Activated T-cell treated with anti-CD3 and anti-CD28 coated beads, Interleukin-2, amount 50 U/mL, for 4 hours (primary cell): Measurements from ENCODE around the gene DESI2. TPM values are rescaled to one million over a fixed set of nuclear protein-coding genes. Genes with fewer than 3 reads are reported as not detected.
A peak's percentile ranks its signal among the peaks of the same experiment; 100 is the strongest.

Experiments used
- ATAC-seq, 2 donors: fragments of 200-7000 bp; cut with Tn5 transposase; one replicate each; pipeline ENCODE4 v1.10.0; 2021
- DNase-seq: peaks from one replicate; pipeline ENCODE4 v3.0.0-alpha.2; 2020
- H3K27me3 Mint-ChIP-seq: one replicate; pipeline ENCODE4 v1.8.0; 2021; ENCODE audit warnings: low read depth, mixed read lengths
- H3K36me3 Mint-ChIP-seq: one replicate; pipeline ENCODE4 v1.8.0; 2022; ENCODE audit warnings: mixed read lengths; ENCODE audit not compliant: insufficient read depth
- H3K4me1 Mint-ChIP-seq: one replicate; pipeline ENCODE4 v1.8.0; 2021; ENCODE audit warnings: low read depth, mixed read lengths
- H3K4me3 Mint-ChIP-seq: one replicate; pipeline ENCODE4 v1.8.0; 2021; ENCODE audit warnings: mild to moderate bottlenecking, moderate library complexity, mixed read lengths
- H3K9me3 Mint-ChIP-seq: one replicate; pipeline ENCODE4 v1.8.0; 2021; ENCODE audit warnings: mixed read lengths
- total RNA-seq, 3 donors: library from RNA; stranded (reverse); gene quantifications; one replicate each; pipeline ENCODE4 v1.2.1, GENCODE V29; 2021

DESI2 gene
- total RNA-seq, result 10 to 100 TPM; 34.5 to 35.1 (median 34.9) TPM

- Mint-ChIP-seq H3K4me1 (peaks cover 18% of the 10 kb centered on the region), H3K27me3 (no peaks in the 10 kb centered on the region), H3K36me3 (peaks cover 8% of the 10 kb centered on the region), H3K9me3 (no peaks in the 10 kb centered on the region), H3K4me3 (peak within 1 kb of the TSS; percentile 77)
- DNase-seq (peak; percentile 96), ATAC-seq (peak; percentile 92 to 94)
These were observed at the start of gene DESI2 for GRCh38 chr1:244652623-244653438. DESI2 (plus strand) TSS chr1:244653126; CDS start chr1:244653314, 188 bp downstream.

DNA sequence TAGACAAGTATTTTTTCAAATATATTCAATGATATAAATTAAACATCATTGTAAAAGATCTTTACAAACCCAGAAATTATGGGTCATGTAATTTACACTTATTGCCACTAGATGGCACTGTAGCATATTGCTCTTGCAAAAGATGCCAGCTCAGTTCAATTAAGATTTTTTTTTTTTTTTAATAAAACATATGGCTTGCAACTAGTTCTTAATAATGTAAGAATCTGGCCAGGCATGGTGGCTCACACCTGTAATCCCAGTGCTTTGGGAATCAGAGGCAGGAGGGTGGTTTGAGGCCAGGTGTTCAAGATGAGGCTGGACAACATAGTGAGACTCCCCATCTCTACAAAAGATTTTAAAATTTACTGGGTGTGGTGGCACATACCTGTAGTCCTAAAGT lies 49.4 kb upstream of the DESI2 start:
- ATAC-seq (no peak), DNase-seq (no peak)
- no peak overlapping the region for H3K4me3 Mint-ChIP-seq
- H3K27me3 Mint-ChIP-seq, result peaks cover 2% of the 10 kb centered on the region
- no peaks in the 10 kb centered on the region for H3K36me3 Mint-ChIP-seq
- peaks cover 15% of the 10 kb centered on the region for H3K4me1 Mint-ChIP-seq
- H3K9me3 Mint-ChIP-seq, result no peaks in the 10 kb centered on the region

GRCh38 chr1:244605835-244606370 lies 47.0 kb upstream of the DESI2 start:
- Mint-ChIP-seq H3K27me3 (peaks cover 2% of the 10 kb centered on the region), H3K9me3 (no peaks in the 10 kb centered on the region), H3K4me3 (no peak overlapping the region), H3K4me1 (no peaks in the 10 kb centered on the region), H3K36me3 (no peaks in the 10 kb centered on the region)
- DNase-seq, result no peak
- no peak for ATAC-seq

GRCh38 chr1:244614113-244614836 lies 38.7 kb upstream of the DESI2 start:
- Mint-ChIP-seq H3K27me3 (no peaks in the 10 kb centered on the region), H3K4me3 (no peak overlapping the region), H3K9me3 (no peaks in the 10 kb centered on the region), H3K4me1 (no peaks in the 10 kb centered on the region), H3K36me3 (peaks cover 2% of the 10 kb centered on the region)
- DNase-seq, result no peak
- no peak for ATAC-seq

- H3K36me3 Mint-ChIP-seq, result peaks cover 2% of the 10 kb centered on the region
- no peak for DNase-seq
- H3K9me3 Mint-ChIP-seq, result no peaks in the 10 kb centered on the region
- no peak overlapping the region for H3K4me3 Mint-ChIP-seq
- H3K4me1 Mint-ChIP-seq, result no peaks in the 10 kb centered on the region
- no peaks in the 10 kb centered on the region for H3K27me3 Mint-ChIP-seq
- no peak for ATAC-seq
These were observed 38.0 kb upstream of the DESI2 start for GRCh38 chr1:244614879-244615278.

GRCh38 chr1:244615301-244615700 lies 37.6 kb upstream of the DESI2 start:
- Mint-ChIP-seq H3K9me3 (no peaks in the 10 kb centered on the region), H3K36me3 (peaks cover 2% of the 10 kb centered on the region), H3K4me1 (no peaks in the 10 kb centered on the region), H3K27me3 (no peaks in the 10 kb centered on the region), H3K4me3 (no peak overlapping the region)
- DNase-seq, result no peak
- ATAC-seq, result no peak

- DNase-seq, result no peak
- Mint-ChIP-seq H3K9me3 (no peaks in the 10 kb centered on the region), H3K27me3 (peaks cover 9% of the 10 kb centered on the region), H3K4me1 (no peaks in the 10 kb centered on the region), H3K36me3 (no peaks in the 10 kb centered on the region), H3K4me3 (no peak overlapping the region)
- no peak for ATAC-seq
These were observed 26.2 kb upstream of the DESI2 start for GRCh38 chr1:244626709-244627108.

GRCh38 chr1:244628789-244629188 lies 24.1 kb upstream of the DESI2 start:
- Mint-ChIP-seq H3K4me3 (no peak overlapping the region), H3K9me3 (no peaks in the 10 kb centered on the region), H3K27me3 (peaks cover 11% of the 10 kb centered on the region), H3K4me1 (no peaks in the 10 kb centered on the region), H3K36me3 (no peaks in the 10 kb centered on the region)
- ATAC-seq, result no peak
- DNase-seq, result no peak

DNA sequence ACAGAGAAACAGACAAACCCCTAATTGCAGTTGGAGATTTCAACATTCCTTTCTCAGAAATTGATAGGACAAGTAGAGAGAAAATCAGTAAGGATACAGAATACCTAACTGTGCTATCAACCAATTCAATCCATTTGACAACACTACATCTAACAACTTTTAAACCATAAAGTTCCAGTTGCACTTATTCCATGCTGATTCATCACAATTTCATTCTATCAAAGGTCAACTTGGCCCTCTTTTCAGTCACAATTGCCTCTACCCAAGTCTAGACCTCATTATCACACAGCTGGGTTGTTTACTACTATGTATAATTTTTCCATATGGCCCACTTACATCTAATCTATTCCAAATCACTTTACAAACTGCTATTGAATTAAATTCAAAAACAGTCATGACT lies 19.8 kb upstream of the DESI2 start:
- DNase-seq, result no peak
- Mint-ChIP-seq H3K27me3 (peaks cover 6% of the 10 kb centered on the region), H3K9me3 (no peaks in the 10 kb centered on the region), H3K36me3 (no peaks in the 10 kb centered on the region), H3K4me3 (no peak overlapping the region), H3K4me1 (no peaks in the 10 kb centered on the region)
- no peak for ATAC-seq

GRCh38 chr1:244634546-244634945 lies 18.4 kb upstream of the DESI2 start:
- Mint-ChIP-seq H3K27me3 (peaks cover 4% of the 10 kb centered on the region), H3K4me1 (no peaks in the 10 kb centered on the region), H3K4me3 (no peak overlapping the region), H3K9me3 (no peaks in the 10 kb centered on the region), H3K36me3 (no peaks in the 10 kb centered on the region)
- DNase-seq, result no peak
- no peak for ATAC-seq

- ATAC-seq, result no peak
- no peaks in the 10 kb centered on the region for H3K4me1 Mint-ChIP-seq
- no peak overlapping the region for H3K4me3 Mint-ChIP-seq
- no peaks in the 10 kb centered on the region for H3K9me3 Mint-ChIP-seq
- H3K27me3 Mint-ChIP-seq, result peaks cover 4% of the 10 kb centered on the region
- DNase-seq, result no peak
- H3K36me3 Mint-ChIP-seq, result no peaks in the 10 kb centered on the region
These were observed 16.3 kb upstream of the DESI2 start for GRCh38 chr1:244636488-244637259.

- Mint-ChIP-seq H3K4me1 (no peaks in the 10 kb centered on the region), H3K27me3 (peaks cover 2% of the 10 kb centered on the region), H3K9me3 (no peaks in the 10 kb centered on the region), H3K4me3 (no peak overlapping the region), H3K36me3 (no peaks in the 10 kb centered on the region)
- no peak for DNase-seq
- no peak for ATAC-seq
These were observed 13.4 kb upstream of the DESI2 start for GRCh38 chr1:244639561-244639960.

- H3K4me1 Mint-ChIP-seq, result no peaks in the 10 kb centered on the region
- ATAC-seq (no peak), DNase-seq (no peak)
- H3K4me3 Mint-ChIP-seq, result no peak overlapping the region
- no peaks in the 10 kb centered on the region for H3K36me3 Mint-ChIP-seq
- no peaks in the 10 kb centered on the region for H3K9me3 Mint-ChIP-seq
- peaks cover 2% of the 10 kb centered on the region for H3K27me3 Mint-ChIP-seq
These were observed 12.0 kb upstream of the DESI2 start for GRCh38 chr1:244640917-244641316.

GRCh38 chr1:244642526-244642925 lies 10.4 kb upstream of the DESI2 start:
- DNase-seq, result no peak
- no peaks in the 10 kb centered on the region for H3K4me1 Mint-ChIP-seq
- peaks cover 5% of the 10 kb centered on the region for H3K27me3 Mint-ChIP-seq
- no peak overlapping the region for H3K4me3 Mint-ChIP-seq
- no peaks in the 10 kb centered on the region for H3K36me3 Mint-ChIP-seq
- no peaks in the 10 kb centered on the region for H3K9me3 Mint-ChIP-seq
- ATAC-seq, result no peak
